T-cell (primary cell): ENCODE results near the gene SNRPD3. TPM values are rescaled to one million over a fixed set of nuclear protein-coding genes. Genes with fewer than 3 reads are reported as not detected.

Source experiments
- ATAC-seq, 4 experiments: fragments of 200-7000 bp in 3 of 4; fragments of 150-1000 bp in 1 of 4; cut with Tn5 transposase; replicated peaks in 1 of 4; 1 replicate in 3 of 4; 2 replicates in 1 of 4; pipeline ENCODE4 v1.10.0; 2021; ENCODE audit warnings: moderate library complexity in 3 of 4, mild to moderate bottlenecking in 2 of 4, moderate number of reproducible peaks in 1 of 4
- CTCF ChIA-PET, 2 donors: fragments of 300-600 bp; sonication (Branson Sonifier 250); formaldehyde crosslinking; loops; one replicate each; lab custom pipeline; 2022; ENCODE audit warnings: antibody characterized with exemption in 2 of 2; lab: Charles Lee
- POLR2A ChIA-PET, 2 donors: fragments of 300-600 bp; sonication (Branson Sonifier 250); formaldehyde crosslinking; loops; one replicate each; lab custom pipeline; 2022; ENCODE audit warnings: antibody characterized with exemption in 2 of 2; lab: Charles Lee
- DNase-seq, 35 experiments: peaks; one replicate each; pipeline versions ENCODE4 v3.0.0 to v3.0.0-alpha.2; 2013 to 2023
- H3K27ac ChIP-seq: one replicate; pipeline ENCODE4 v1.5.1; 2013; ENCODE audit warnings: low read length
- H3K27me3 ChIP-seq, 2 experiments: replicated peaks in 1 of 2; 1 replicate in 1 of 2; 2 replicates in 1 of 2; pipeline versions ENCODE4 v1.6.1 to v1.7.0; 2013; ENCODE audit warnings: low read length in 1 of 2, mixed read lengths in 1 of 2; ENCODE audit not compliant: control insufficient read depth in 2 of 2, insufficient read depth in 2 of 2; ENCODE audit errors: extremely low read depth in 1 of 2
- H3K36me3 ChIP-seq, 2 donors: 1 replicate in 1 of 2; 2 replicates in 1 of 2; pipeline versions ENCODE4 v1.6.1 to v1.7.0; 2013; ENCODE audit warnings: low read length in 1 of 2; ENCODE audit not compliant: control insufficient read depth in 2 of 2, insufficient read depth in 1 of 2; ENCODE audit errors: extremely low read depth in 1 of 2
- H3K4me1 ChIP-seq, 2 experiments: 1 replicate in 1 of 2; 2 replicates in 1 of 2; pipeline versions ENCODE4 v1.6.1 to v1.7.0; 2013; ENCODE audit warnings: low read length in 2 of 2, mixed read lengths in 1 of 2; ENCODE audit not compliant: insufficient read depth in 2 of 2, control insufficient read depth in 1 of 2; ENCODE audit errors: extremely low read depth in 1 of 2
- H3K4me3 ChIP-seq, 2 donors: 1 replicate in 1 of 2; 2 replicates in 1 of 2; pipeline versions ENCODE4 v1.5.1 to v1.7.0; 2013; ENCODE audit warnings: mild to moderate bottlenecking in 2 of 2, low read length in 1 of 2, moderate library complexity in 1 of 2; ENCODE audit not compliant: control insufficient read depth in 1 of 2; ENCODE audit errors: extremely low read depth in 1 of 2
- H3K9me3 ChIP-seq: 2 replicates; pipeline ENCODE4 v1.7.0; 2013
- H3K27ac Mint-ChIP-seq, 2 donors: one replicate each; pipeline ENCODE4 v1.8.0; 2020 to 2021; ENCODE audit warnings: mild to moderate bottlenecking in 2 of 2, mixed read lengths in 2 of 2
- H3K27me3 Mint-ChIP-seq, 2 donors: one replicate each; pipeline ENCODE4 v1.8.0; 2021 to 2022; ENCODE audit warnings: mixed read lengths in 2 of 2
- H3K36me3 Mint-ChIP-seq: one replicate; pipeline ENCODE4 v1.8.0; 2021; ENCODE audit warnings: mixed read lengths
- H3K4me1 Mint-ChIP-seq, 3 donors: one replicate each; pipeline ENCODE4 v1.8.0; 2020 to 2022; ENCODE audit warnings: mixed read lengths in 3 of 3, mild to moderate bottlenecking in 1 of 3
- H3K4me3 Mint-ChIP-seq, 3 donors: one replicate each; pipeline ENCODE4 v1.8.0; 2020 to 2022; ENCODE audit warnings: mild to moderate bottlenecking in 3 of 3, mixed read lengths in 3 of 3, moderate library complexity in 3 of 3
- H3K9me3 Mint-ChIP-seq, 3 donors: one replicate each; pipeline ENCODE4 v1.8.0; 2020 to 2022; ENCODE audit warnings: mixed read lengths in 3 of 3
- WGBS: methylation state at CpG from one replicate; pipeline ENCODE4 v1.1.5; 2013; ENCODE audit warnings: missing lambda C conversion rate; ENCODE audit not compliant: insufficient coverage; 5-methylcytosine and 5-hydroxymethylcytosine counted together
- total RNA-seq, 35 experiments: library from RNA in 6 of 35; stranded (reverse) in 6 of 35; fragments of 120-200 nt in 1 of 35; gene quantifications; one replicate each; pipeline versions ENCODE4 v1.2.1 to v1.2.4 and lab custom pipeline; 2013 to 2026

SNRPD3 gene
- total RNA-seq, 5 donors from 2014 or later (not counting 1 experiment from before 2014, with no cell fraction given): 36.5 to 80.2 (median 68.7) TPM

DNA sequence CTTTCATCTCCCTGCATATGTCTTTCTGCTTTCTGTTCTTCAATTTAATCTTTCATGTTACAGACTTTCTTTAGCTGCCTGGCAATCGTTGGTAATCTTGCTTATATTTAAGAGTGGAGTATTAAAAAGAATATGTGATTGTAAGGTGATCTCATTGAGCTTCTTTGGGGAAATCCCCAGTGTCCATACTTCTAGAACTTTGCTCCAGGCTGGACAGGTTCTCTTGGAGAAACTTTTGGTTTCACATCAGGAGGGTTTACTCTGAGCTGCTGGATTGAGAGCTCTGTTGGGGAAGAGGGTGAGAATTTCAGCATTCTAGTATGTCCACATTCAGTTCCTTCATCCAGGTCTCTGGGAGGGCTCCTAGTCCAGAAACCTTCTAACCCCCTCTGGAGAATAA is 21.0 kb downstream of the SNRPD3 start:
- Mint-ChIP-seq H3K4me1 (peaks cover 0 to 10% (median 0%) of the 10 kb centered on the region in 3 donors), H3K27ac (peak overlapping the region in 1 of 2 donors; percentile 0), H3K36me3 (peaks cover 32% of the 10 kb centered on the region), H3K27me3 (no peaks in the 10 kb centered on the region), H3K4me3 (no peak overlapping the region), H3K9me3 (no peaks in the 10 kb centered on the region)
- Histone ChIP-seq H3K27me3 (no peaks in the 10 kb centered on the region), H3K9me3 (no peaks in the 10 kb centered on the region), H3K4me3 (no peak overlapping the region), H3K27ac (no peak overlapping the region), H3K4me1 (no peaks in the 10 kb centered on the region), H3K36me3 (peaks cover 6 to 35% of the 10 kb centered on the region in 2 donors)
- CTCF ChIA-PET: no interaction called here
- POLR2A ChIA-PET: interaction anchor here in 1 of 2 donors (0.5 kb wide), 1 partner anchor 16 kb away, joined by 5 read pairs; no protein-coding TSS in a partner anchor
- no peak for DNase-seq
- no peak for ATAC-seq
- WGBS: no CpG with 5 or more reads among the region's 1 CpG

DNA sequence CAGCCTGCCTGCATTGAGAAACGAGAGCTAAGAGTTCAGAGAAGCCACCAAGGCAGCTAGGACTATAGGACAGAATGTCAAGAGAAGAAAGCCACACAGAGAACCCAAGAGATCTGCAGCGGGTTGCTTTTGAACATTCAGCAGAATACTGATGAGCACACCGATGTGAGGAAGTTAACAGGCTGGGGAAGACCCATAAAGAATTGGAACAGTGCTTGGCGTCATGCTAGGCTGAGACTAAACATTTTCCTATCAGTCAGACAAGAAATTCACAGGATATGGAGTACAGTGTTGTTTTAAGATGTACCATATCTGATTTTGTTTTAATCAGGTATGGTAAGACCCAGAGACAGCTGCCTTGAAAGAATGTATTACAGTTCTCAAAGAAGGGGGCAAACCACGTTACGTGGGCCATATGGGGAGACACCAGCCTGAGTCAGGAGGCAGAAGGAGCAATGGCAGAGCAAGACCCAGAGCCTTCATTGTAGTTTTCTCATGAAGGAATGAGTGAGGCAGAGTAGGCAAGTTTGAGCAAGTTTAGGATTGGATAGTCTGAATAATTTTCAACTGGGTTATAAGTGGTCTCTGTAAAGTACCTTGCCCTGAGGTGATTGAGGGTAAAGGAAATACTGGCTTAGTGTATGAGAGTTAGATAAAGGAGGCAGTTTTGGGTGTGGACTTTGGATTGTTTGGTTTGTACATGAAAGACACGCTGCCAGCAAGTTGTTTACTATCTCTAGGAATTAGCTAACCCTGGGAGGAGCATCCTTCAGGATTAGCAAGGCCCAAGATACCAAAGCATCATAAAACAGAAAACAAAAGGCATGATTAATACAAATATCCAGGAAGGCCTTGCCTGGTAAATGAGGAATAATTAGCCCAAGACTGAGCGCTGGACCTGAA is 22.8 kb downstream of the SNRPD3 start:
- ATAC-seq (no peak), DNase-seq (no peak)
- Mint-ChIP-seq H3K27ac (peak overlapping the region; percentile 57 to 62), H3K27me3 (no peaks in the 10 kb centered on the region), H3K4me3 (no peak overlapping the region), H3K9me3 (no peaks in the 10 kb centered on the region), H3K36me3 (peaks cover 18% of the 10 kb centered on the region), H3K4me1 (peaks cover 0 to 10% (median 0%) of the 10 kb centered on the region in 3 donors)
- ChIA-PET CTCF (no interaction called here), POLR2A (no interaction called here)
- WGBS: 75% methylated on average over 3 of the region's 8 CpGs
- H3K4me3 ChIP-seq: no peak overlapping the region
- H3K27ac ChIP-seq: no peak overlapping the region
- H3K4me1 ChIP-seq: no peaks in the 10 kb centered on the region
- H3K9me3 ChIP-seq: no peaks in the 10 kb centered on the region
- no peaks in the 10 kb centered on the region for H3K27me3 ChIP-seq
- H3K36me3 ChIP-seq: peaks cover 0 to 17% of the 10 kb centered on the region in 2 donors

DNA sequence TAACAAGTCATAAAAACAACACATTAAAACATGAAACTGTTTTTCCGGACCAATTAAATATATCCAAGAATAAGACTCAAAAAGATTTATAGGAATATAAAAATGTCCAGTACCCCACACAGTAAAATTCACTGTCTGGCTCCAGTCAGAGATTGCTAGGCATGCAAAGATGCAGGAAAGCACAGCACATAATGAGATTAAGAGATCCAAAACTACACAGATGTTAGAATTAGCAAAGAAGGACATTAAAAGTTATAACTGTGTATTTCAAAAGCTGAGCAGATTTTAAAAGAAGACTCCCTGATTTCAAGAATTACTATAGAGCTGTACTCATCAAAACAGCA is 23.4 kb downstream of the SNRPD3 start:
- DNase-seq (no peak), ATAC-seq (no peak)
- no peaks in the 10 kb centered on the region for H3K9me3 Mint-ChIP-seq
- no peaks in the 10 kb centered on the region for H3K9me3 ChIP-seq
- no peaks in the 10 kb centered on the region for H3K4me1 ChIP-seq
- H3K36me3 ChIP-seq: peaks cover 0 to 12% of the 10 kb centered on the region in 2 donors
- CTCF ChIA-PET: no interaction called here
- H3K27me3 ChIP-seq: no peaks in the 10 kb centered on the region
- peaks cover 0 to 10% (median 0%) of the 10 kb centered on the region in 3 donors for H3K4me1 Mint-ChIP-seq
- no peaks in the 10 kb centered on the region for H3K27me3 Mint-ChIP-seq
- no peak overlapping the region for H3K27ac Mint-ChIP-seq
- WGBS: no CpG with 5 or more reads among the region's 1 CpG
- H3K27ac ChIP-seq: no peak overlapping the region
- POLR2A ChIA-PET: no interaction called here
- no peak overlapping the region for H3K4me3 ChIP-seq
- peaks cover 14% of the 10 kb centered on the region for H3K36me3 Mint-ChIP-seq
- no peak overlapping the region for H3K4me3 Mint-ChIP-seq

DNA sequence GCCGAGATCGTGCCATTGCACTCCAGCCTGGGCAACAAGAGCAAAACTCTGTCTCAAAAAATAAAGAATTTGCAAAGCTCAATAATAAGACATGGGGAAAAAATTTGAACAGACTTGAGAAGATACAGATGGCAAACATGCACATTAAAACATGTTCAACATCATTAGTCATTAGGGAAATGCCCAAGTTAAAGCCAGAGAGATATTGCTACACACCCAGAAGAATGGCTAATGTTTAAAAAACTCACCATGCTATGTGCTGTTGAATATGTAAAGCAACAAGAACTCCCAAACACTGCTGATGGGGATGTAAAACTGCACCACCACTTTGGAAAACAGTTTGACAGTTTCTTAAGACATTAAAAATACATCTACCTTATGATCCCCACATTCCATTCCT is 24.5 kb downstream of the SNRPD3 start:
- H3K4me1 Mint-ChIP-seq: peaks cover 0 to 10% (median 0%) of the 10 kb centered on the region in 3 donors
- Histone ChIP-seq H3K27ac (no peak overlapping the region), H3K27me3 (no peaks in the 10 kb centered on the region), H3K36me3 (peaks cover 0 to 5% of the 10 kb centered on the region in 2 donors), H3K9me3 (no peaks in the 10 kb centered on the region), H3K4me1 (no peaks in the 10 kb centered on the region), H3K4me3 (no peak overlapping the region)
- H3K9me3 Mint-ChIP-seq: no peaks in the 10 kb centered on the region
- POLR2A ChIA-PET: no interaction called here
- CTCF ChIA-PET: no interaction called here
- DNase-seq (no peak), ATAC-seq (no peak)
- H3K4me3 Mint-ChIP-seq: no peak overlapping the region
- no peaks in the 10 kb centered on the region for H3K27me3 Mint-ChIP-seq
- WGBS: no CpG with 5 or more reads among the region's 2 CpGs
- no peak overlapping the region for H3K27ac Mint-ChIP-seq
- H3K36me3 Mint-ChIP-seq: peaks cover 6% of the 10 kb centered on the region

DNA sequence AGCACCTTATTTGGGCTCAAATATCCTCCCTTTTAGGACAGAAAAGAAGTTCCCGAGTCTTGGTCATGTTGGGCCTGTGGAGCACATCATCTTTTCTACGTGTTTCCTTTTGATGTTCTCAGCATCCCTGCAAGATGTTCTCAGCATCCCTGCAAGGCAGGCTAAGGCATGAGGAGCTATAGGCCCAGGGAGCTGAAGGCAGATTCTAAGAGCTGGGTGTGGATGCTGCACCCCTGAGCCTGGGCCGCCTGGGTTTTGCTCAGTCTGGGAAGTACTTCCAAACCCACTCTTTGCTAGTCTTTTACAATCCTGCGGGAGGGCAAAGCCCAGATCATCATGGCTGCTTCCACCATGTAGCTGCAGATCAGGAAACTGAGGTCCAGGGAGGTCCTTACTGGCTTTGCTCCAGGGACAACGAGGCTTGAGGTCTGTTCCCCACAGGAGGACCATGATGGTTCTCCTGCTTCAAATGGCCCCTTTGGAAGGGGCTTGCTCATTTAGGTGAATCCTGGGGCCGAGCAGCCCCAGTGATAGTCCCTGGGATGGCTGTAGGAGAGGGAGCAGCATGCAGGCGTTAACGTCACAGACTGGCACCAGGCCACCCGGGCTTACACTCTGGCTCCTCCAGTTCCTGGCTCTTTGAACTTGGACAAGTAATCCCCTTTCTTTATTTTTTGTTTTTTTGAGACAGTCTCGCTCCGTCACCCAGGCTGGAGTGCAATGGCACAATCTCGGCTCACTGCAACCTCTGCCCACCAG is 26.4 kb downstream of the SNRPD3 start:
- Histone ChIP-seq H3K4me1 (no peaks in the 10 kb centered on the region), H3K9me3 (no peaks in the 10 kb centered on the region), H3K27ac (no peak overlapping the region), H3K27me3 (no peaks in the 10 kb centered on the region), H3K36me3 (no peaks in the 10 kb centered on the region), H3K4me3 (no peak overlapping the region)
- 96% methylated on average over 7 of the region's 12 CpGs for WGBS
- Mint-ChIP-seq H3K9me3 (no peaks in the 10 kb centered on the region), H3K4me3 (no peak overlapping the region), H3K36me3 (peaks cover 3% of the 10 kb centered on the region), H3K27ac (no peak overlapping the region), H3K4me1 (peaks cover 0 to 10% (median 0%) of the 10 kb centered on the region in 3 donors), H3K27me3 (no peaks in the 10 kb centered on the region)
- no peak for ATAC-seq
- POLR2A ChIA-PET: interaction anchor here in 1 of 2 donors (0.5 kb wide), 1 partner anchor 1722 kb away, joined by 3 read pairs; no protein-coding TSS in a partner anchor
- DNase-seq: no peak
- CTCF ChIA-PET: no interaction called here
